Loucy (cell line): ENCODE measurements around the gene SEMA3A.
"Not testable (repeated sequence)": the region's sequence is repeated elsewhere in the genome, so short reads cannot be mapped to it uniquely, and the experiment has no call there.

Experiments
- H2AFZ ChIP-seq: fragments of 200-600 bp; sonication (generic); 2 replicates; pipeline ENCODE4 v1.6.0; 2016; ENCODE audit warnings: antibody characterized with exemption, mild to moderate bottlenecking, low read length, moderate library complexity
- H3F3A ChIP-seq: fragments of 200-600 bp; 2 replicates; pipeline ENCODE4 v1.6.0; 2016; ENCODE audit warnings: antibody characterized with exemption, low read depth, mild to moderate bottlenecking
- H3K27me3 ChIP-seq: fragments of 200-600 bp; sonication (generic); 2 replicates; pipeline ENCODE4 v1.6.1; 2014; ENCODE audit warnings: low read length, mild to moderate bottlenecking; ENCODE audit not compliant: insufficient read depth, poor library complexity, severe bottlenecking
- H3K36me3 ChIP-seq: fragments of 200-600 bp; sonication (generic); 2 replicates; pipeline ENCODE4 v1.6.1; 2016; ENCODE audit warnings: low read length; ENCODE audit not compliant: insufficient read depth
- H3K4me1 ChIP-seq: fragments of 200-600 bp; sonication (generic); 2 replicates; pipeline ENCODE4 v1.5.1; 2014; ENCODE audit warnings: low read length, mild to moderate bottlenecking; ENCODE audit not compliant: insufficient read depth, poor library complexity, severe bottlenecking
- H3K4me2 ChIP-seq: fragments of 200-600 bp; sonication (generic); 2 replicates; pipeline ENCODE4 v1.6.0; 2014; ENCODE audit warnings: antibody characterized with exemption, low read length, low read depth, mild to moderate bottlenecking; ENCODE audit not compliant: poor library complexity, severe bottlenecking
- H3K4me3 ChIP-seq: fragments of 200-600 bp; sonication (generic); 2 replicates; pipeline ENCODE4 v1.5.1; 2014; ENCODE audit warnings: low read length, mild to moderate bottlenecking, mixed read lengths; ENCODE audit not compliant: poor library complexity, severe bottlenecking
- H3K79me2 ChIP-seq: fragments of 200-600 bp; sonication (generic); 2 replicates; pipeline ENCODE4 v1.6.1; 2014; ENCODE audit warnings: low read length; ENCODE audit not compliant: insufficient read depth
- H3K9ac ChIP-seq: fragments of 200-600 bp; sonication (generic); 2 replicates; pipeline ENCODE4 v1.6.0; 2014; ENCODE audit warnings: mild to moderate bottlenecking, low read depth, low read length, moderate library complexity; ENCODE audit not compliant: poor library complexity, severe bottlenecking
- H3K9me2 ChIP-seq: fragments of 200-600 bp; sonication (generic); replicated peaks from 2 replicates; pipeline ENCODE4 v1.6.1; 2016; ENCODE audit warnings: low read depth, low read length, mixed read lengths
- H3K9me3 ChIP-seq: fragments of 200-600 bp; sonication (generic); 2 replicates; pipeline ENCODE4 v1.6.1; 2014; ENCODE audit warnings: mild to moderate bottlenecking, antibody characterized with exemption, low read length, low read depth; ENCODE audit not compliant: insufficient read depth
- H4K20me1 ChIP-seq: fragments of 200-600 bp; sonication (generic); 2 replicates; pipeline ENCODE4 v1.6.0; 2014; ENCODE audit warnings: antibody characterized with exemption, low read length, mild to moderate bottlenecking; ENCODE audit not compliant: insufficient read depth, poor library complexity, severe bottlenecking
- EZH2phosphoT487 ChIP-seq: fragments of 200-600 bp; IDR thresholded peaks from 2 replicates; pipeline ENCODE4 v1.6.1; 2018; ENCODE audit warnings: antibody characterized with exemption, mild to moderate bottlenecking, moderate library complexity, borderline replicate concordance
- TF ChIP-seq, protein P1 (sequence below): fragments of 200-600 bp; sonication (generic); conservative IDR thresholded peaks from 2 replicates; pipeline ENCODE4 v1.5.1; 2014; ENCODE audit warnings: mild to moderate bottlenecking, antibody characterized with exemption, low read length

Gene SEMA3A

GRCh38 chr7:84218681-84219080 lies 24.1 kb upstream of the SEMA3A start:
- TF ChIP-seq EZH2phosphoT487: no peak
- TF ChIP-seq, protein P1, sequence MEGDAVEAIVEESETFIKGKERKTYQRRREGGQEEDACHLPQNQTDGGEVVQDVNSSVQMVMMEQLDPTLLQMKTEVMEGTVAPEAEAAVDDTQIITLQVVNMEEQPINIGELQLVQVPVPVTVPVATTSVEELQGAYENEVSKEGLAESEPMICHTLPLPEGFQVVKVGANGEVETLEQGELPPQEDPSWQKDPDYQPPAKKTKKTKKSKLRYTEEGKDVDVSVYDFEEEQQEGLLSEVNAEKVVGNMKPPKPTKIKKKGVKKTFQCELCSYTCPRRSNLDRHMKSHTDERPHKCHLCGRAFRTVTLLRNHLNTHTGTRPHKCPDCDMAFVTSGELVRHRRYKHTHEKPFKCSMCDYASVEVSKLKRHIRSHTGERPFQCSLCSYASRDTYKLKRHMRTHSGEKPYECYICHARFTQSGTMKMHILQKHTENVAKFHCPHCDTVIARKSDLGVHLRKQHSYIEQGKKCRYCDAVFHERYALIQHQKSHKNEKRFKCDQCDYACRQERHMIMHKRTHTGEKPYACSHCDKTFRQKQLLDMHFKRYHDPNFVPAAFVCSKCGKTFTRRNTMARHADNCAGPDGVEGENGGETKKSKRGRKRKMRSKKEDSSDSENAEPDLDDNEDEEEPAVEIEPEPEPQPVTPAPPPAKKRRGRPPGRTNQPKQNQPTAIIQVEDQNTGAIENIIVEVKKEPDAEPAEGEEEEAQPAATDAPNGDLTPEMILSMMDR: no peak
- H3K9me3 ChIP-seq: no peaks in the 10 kb centered on the region
- H3K9me2 ChIP-seq: no peaks in the 10 kb centered on the region
- no peaks in the 10 kb centered on the region for H4K20me1 ChIP-seq
- H3K4me1 ChIP-seq: no peaks in the 10 kb centered on the region
- no peak overlapping the region for H3K9ac ChIP-seq
- H3K4me2 ChIP-seq: no peak overlapping the region
- H2AFZ ChIP-seq: no peak overlapping the region
- H3F3A ChIP-seq: no peaks in the 10 kb centered on the region
- H3K4me3 ChIP-seq: no peak overlapping the region
- no peaks in the 10 kb centered on the region for H3K79me2 ChIP-seq
- H3K27me3 ChIP-seq: no peaks in the 10 kb centered on the region
- H3K36me3 ChIP-seq: no peaks in the 10 kb centered on the region

DNA sequence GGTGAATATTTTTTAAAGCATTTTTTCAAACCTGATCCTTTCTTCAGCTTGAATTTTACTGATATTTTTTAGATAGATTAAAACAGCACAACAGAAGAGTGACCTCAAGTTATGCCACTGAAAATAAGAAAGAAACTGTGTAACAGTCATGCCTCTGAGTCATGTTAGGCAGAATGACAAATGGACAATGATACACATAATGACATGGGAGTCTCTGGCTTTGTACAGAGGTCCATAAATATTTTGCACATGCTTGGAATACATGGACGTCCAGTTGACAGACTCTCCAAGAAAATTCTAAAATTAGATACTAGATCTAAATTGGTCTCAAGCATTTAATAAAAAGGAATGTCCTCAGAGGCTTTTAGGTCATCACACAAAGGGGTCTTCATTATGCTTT lies 21.9 kb upstream of the SEMA3A start:
- Histone ChIP-seq H3K79me2 (no peaks in the 10 kb centered on the region), H3K4me2 (no peak overlapping the region), H2AFZ (no peak overlapping the region), H3K9ac (no peak overlapping the region), H3K4me1 (no peaks in the 10 kb centered on the region), H3K36me3 (no peaks in the 10 kb centered on the region), H3K4me3 (no peak overlapping the region), H3F3A (no peaks in the 10 kb centered on the region), H3K9me3 (no peaks in the 10 kb centered on the region), H4K20me1 (no peaks in the 10 kb centered on the region), H3K9me2 (no peaks in the 10 kb centered on the region), H3K27me3 (no peaks in the 10 kb centered on the region)
- TF ChIP-seq, protein P1: no peak
- TF ChIP-seq EZH2phosphoT487: no peak

DNA sequence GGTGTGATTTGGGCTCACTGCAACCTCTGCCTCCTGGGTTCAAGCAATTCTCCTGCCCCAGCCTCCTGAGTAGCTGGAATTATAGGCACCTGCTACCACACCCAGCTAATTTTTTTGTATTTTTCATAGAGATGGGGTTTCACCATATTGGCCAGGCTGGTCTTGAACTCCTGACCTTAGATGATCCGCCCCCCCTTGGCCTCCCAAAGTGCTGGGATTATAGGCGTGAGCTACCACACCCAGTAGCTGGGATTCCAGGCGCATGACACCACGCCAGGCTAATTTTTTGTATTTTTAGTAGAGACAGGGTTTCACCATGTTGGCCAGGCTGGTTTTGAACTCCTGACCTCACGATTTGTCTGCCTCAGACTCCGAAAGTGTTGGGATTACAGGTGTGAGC lies 20.2 kb upstream of the SEMA3A start:
- H3K9me2 ChIP-seq, H2AFZ ChIP-seq, H3F3A ChIP-seq, H3K9ac ChIP-seq, H3K79me2 ChIP-seq, H3K9me3 ChIP-seq, H3K27me3 ChIP-seq, H3K36me3 ChIP-seq, H4K20me1 ChIP-seq, H3K4me3 ChIP-seq, H3K4me2 ChIP-seq, H3K4me1 ChIP-seq: not testable (repeated sequence)

DNA sequence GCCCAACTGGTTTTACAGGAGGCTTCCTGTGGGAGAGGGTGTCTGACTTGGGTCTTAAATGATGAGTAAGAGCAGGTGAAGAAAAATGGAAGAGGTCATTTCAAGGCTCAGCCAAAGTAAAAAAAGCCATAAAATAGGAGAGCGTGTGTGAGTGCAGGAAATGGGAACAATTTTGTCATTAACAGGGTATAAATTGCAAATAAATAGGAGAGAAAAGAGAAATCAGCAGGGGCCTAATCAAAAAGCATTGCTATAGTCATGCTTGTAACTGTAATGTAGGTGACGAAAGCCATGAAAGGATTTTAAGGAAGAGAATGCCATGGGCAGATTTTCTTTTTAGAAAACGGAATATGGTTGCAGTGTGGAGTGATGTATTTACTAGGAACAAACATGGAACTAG lies 15.7 kb upstream of the SEMA3A start:
- H3K9me2 ChIP-seq: no peaks in the 10 kb centered on the region
- H4K20me1 ChIP-seq: no peaks in the 10 kb centered on the region
- no peaks in the 10 kb centered on the region for H3K27me3 ChIP-seq
- no peaks in the 10 kb centered on the region for H3K4me1 ChIP-seq
- H3K79me2 ChIP-seq: no peaks in the 10 kb centered on the region
- no peaks in the 10 kb centered on the region for H3K36me3 ChIP-seq
- no peaks in the 10 kb centered on the region for H3F3A ChIP-seq
- H3K9me3 ChIP-seq: no peaks in the 10 kb centered on the region
- H3K4me2 ChIP-seq: no peak overlapping the region
- no peak overlapping the region for H2AFZ ChIP-seq
- H3K4me3 ChIP-seq: no peak overlapping the region
- TF ChIP-seq, protein P1: no peak
- no peak for TF ChIP-seq EZH2phosphoT487
- no peak overlapping the region for H3K9ac ChIP-seq
